HG03025 (cell line): ENCODE measurements around the gene TMED1.
"Not testable (repeated sequence)": the region's sequence is repeated elsewhere in the genome, so short reads cannot be mapped to it uniquely, and the experiment has no call there.

Experiments used
- ATAC-seq: cut with Tn5 transposase; IDR thresholded peaks from one replicate; pipeline ENCODE4 v1.9.1; 2021; ENCODE audit warnings: mild to moderate bottlenecking, moderate library complexity; ENCODE audit not compliant: unreplicated experiment, low FRiP score

Gene TMED1

DNA sequence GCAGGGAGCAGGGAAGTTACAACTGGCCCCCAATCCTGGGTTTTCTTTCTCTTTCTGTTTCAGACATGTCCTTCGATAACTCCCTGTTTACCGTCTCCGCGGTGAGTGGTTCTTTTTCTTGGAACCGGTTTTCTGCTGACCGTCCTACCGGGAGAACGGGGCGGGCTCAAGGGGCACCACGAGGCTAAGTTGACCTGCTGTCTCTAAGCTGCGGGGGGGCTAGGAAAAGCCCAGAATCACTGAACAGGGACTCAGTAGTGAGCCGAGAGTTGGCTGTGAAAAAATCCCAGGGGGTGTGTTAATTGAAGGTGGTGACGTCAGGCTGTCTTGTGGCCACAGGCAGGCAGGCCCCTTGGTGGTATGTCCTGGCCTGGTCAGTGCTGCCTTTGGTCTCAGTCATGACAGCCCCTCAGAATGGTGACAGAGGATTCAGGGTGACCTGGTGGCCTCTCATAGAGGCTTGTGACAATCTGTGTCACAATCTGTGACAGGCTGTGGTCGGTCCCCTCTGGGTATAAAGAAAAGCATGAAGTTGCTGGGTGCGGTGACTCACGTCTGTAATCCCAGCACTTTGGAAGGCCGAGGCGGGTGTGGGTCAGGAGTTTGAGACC lies 27.2 kb upstream of the TMED1 start:
- no peak for ATAC-seq

DNA sequence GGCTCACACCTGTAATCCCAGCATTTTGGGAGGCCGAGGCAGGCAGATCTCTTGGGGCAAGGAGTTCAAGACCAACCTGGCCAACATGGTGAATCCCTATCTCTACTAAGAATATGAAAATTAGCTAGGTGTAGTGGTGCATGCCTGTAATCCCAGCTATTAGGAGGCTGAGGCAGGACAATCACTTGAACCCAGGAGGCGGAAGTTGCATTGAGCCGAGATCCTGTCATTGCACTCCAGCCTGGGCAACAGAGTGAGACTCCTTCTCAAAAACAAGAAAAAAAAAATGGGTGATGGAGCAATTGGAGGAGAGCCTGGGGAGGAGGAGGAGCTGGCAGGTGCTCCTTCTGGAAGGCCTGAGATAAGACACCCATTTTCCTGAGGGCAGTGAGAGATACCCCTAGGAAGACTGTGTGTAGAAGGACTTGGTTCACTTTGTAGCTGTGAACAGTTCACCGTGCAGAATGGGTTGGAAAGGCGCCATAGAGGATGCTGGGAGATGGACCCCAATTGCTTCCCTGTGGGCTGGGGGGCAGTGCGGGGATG lies 26.6 kb upstream of the TMED1 start:
- no peak for ATAC-seq

DNA sequence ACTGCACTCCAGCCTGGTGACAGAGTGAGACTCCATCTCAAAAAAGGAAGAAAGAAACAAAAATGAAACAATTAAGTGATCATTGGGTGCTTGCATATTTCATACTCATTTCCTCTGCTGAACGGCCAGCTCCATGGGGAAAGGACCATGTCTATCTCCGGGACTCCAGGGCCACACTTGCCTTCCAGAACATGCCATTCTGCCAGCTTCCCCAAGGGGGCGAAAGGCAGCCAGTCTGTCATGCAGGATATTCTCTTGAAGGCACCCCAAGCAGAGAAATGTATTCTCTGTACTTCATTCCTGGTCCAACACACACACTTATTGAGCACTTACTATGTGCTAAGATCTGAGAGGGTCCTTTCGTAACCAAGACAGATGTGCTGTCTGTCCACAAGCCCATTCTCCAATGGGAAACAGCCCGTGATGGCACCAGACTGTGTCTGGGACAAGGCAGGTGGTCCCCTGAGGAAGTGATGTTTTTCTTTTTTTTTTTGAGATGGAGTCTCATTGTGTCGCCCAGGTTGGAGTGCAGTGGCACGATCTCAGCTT lies 25.2 kb upstream of the TMED1 start:
- no peak for ATAC-seq

DNA sequence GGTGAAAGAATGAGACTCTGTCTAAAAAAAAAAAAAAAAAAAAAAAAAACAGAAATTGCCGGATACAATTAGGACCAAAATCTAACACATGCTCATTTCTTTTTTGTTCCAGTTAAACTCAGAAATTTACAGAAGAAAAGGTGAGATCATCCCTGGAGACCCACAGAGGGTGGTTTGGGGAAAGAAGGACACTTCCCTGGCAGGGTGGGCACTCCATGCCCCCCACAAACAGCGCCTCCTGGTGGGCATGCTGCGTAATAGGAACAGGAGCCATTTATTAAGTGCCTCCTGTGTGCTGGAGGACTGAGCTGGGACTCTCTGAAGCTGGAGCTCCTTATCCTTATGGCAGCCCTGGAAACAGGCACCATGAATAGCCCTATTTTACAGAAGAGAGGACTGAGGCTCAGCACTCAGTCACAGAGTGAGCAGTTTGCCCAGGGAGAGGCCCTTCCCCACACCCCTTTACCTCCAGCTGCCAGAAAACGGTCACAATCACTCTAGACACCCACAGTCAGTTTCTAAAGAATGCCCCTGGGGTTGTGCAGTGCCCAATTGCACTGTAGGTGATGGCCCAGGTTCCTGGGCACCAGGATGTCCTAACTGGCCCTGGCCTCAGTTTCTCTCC lies 22.3 kb upstream of the TMED1 start:
- no peak for ATAC-seq

DNA sequence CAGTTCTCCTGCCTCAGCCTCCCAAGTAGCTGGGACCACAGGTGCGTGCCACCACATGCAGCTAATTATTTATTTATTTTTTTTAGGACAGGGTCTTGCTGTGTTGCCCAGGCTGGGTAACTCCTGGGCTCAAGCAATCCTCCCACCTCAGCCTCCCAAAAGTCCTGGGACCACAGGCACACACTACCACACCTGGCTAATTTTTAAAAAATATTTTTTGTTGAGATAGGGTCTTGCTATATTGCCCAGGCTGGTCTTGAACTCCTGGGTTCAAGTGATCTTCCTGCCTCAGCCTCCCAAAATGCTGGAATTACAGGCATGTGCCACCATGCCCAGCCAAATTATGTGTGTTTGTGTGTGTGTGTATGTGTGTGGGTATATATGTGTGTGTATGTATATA lies 20.9 kb upstream of the TMED1 start:
- ATAC-seq = not testable (repeated sequence)

DNA sequence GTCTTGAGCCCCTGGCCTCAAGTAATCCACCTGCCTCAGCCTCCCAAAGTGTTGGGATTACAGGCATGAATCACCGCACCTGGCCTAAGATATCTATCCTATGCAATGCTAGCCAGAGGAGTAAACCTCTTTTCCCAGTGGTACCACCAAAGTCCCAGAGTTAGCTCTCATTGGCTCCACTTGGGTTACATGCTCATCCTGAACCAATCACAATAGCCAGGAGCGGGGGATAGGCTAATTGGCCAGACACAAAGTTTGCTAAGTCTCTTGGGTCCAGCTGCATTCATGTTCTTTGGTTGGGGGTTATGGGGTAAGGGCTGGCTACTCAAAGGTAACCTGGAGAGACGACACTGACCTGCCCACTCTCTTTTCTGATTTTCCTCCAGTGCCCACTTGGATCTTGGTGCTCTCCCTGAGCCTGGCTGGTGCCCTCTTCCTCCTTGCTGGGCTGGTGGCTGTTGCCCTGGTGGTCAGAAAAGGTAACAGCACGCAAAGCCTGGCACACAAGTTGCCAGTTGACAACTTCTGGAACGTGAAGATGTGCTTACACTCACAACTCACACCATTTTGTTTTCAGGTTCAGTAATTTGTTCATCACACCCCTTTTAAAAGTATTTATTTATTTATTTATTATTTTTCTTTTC lies 20.0 kb upstream of the TMED1 start:
- ATAC-seq = no peak

DNA sequence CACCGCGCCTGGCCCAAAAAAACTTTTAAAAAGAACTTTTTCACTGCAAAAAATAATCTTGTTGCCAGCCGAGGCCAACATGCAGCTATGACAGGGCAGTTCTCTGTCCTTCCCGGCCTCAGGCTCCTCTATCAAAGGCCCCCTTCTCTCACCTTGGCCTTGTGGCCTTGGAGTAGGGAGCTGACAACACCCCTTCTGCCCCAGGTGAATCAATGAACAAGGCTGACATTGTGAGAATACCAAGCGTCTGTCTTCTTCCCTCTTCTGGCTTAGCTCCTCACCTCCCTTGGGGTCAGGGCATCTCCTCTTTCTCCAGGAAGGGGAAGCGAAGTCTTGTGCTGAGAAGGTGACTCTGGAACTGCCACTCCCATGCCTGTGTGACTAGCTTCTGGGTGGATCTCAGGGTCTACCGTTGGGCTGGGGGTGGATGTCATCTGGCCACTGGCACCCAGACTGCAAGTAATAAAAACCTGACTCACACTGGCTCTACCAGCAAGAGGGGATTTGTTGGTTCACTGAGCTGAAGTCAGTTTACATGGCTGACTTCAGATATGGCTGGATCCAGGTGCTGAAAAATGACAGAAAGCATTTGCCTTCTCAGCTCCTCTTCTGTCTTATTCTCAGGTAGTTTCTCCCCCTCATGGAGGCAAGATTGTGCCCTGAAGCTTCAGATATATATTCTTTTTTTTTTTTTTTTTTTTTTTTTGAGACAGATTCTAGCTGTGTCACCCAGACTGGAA lies 18.5 kb upstream of the TMED1 start:
- no peak for ATAC-seq

DNA sequence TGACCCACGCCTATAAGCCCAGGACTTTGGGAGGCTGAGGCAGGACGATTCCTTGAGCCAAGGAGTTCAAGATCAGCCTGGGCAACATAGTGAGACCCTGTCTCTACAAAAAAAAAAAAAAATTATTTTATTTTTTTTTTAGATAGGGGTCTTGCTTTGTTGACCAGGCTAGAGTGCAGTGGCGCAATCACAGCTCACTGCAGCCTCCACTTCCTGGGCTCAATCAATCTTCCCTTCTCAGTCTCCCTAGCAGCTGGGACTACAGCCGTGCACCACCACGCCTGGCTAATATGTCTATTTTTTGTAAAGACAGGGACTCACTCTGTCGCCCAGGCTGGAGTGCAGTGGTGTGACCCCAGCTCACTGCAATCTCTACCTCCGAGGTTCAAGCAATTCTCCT lies 16.9 kb upstream of the TMED1 start:
- ATAC-seq = no peak

DNA sequence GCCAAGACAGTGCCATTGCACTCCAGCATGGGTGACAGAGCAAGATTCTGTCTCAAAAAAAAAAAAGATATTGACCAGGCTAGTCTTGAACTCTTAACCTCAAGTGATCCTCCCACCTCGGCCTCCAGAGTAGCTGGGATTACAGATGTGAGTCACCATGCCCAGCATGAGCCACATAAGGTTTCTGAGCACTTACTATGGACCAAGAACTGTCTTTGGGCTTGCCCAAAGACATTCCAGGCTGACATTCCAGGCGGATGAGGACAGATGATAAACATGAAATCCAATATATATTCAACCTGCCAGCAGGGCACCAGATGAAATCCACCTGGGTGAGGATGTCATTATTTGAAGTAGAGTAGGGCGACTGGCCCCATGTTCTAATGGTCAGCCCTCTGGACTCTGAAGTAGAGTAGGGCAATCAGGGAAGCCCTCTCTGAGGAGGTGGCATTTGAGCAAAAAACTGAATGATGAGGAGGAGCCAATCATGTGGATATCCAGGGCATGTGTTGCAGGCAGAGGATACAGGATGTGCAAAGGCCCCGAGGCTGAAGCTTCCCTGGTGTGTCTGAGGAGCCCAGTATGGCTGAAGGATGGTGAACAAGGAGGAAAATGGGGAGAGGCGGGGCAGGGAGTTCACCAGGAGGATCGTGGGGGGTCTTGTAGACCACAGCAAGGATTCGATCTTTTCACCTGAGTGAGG lies 16.2 kb upstream of the TMED1 start:
- no peak for ATAC-seq

DNA sequence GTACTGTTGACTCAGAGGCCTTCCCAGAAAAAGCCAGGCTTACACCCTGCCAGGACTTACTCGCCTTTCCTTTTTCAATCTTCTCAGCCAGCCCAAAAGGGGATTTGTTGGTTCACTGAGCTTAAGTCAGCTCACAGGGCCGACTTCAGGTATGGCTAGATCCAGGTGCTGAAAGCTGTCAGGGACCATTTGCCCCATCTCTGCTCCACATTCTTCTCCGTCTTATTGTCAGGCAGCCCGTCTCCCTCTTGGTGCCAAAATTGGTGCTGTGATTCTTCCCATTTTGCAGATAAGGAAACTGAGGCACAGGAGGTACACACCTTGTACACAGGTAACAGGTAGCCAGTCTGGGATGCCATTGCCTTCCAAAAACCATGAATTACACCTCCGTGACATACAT lies 14.6 kb upstream of the TMED1 start:
- ATAC-seq = no peak

DNA sequence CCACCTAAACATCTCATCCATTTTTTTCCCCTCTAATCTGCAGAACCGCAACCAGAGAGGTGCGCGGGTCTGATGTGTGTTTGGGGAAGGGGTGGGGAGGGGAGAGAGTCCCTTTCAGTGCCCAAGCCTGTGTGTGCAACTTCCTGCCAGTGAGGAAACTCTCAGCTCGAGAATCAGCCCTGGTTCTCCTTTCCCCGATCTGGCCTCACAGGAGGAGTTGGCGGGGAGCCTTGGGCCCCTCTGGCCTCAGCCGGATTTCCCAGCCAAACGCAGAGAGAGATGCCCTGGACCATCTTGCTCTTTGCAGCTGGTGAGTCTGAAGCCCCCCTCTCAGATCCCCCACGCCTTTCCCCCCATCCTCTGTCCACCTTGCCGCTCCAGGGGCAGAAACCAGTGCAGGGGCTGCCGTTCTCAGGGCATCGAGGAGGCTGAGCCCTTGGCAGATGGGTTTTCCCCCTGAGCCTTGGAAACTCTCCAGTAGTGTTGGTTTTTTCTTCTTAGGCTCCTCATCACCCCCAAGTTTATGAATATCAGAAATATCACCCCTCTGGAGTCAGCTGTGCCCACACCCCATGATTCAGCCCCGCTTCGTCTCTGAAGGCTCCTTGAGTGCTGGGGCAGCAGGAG lies 12.3 kb upstream of the TMED1 start, which contains the start of gene C19orf38:
Gene C19orf38, plus strand, starts transcription at position 186 of the 627 bp plus-strand sequence. Its CDS starts 94 bp downstream, at position 280.
- no peak for ATAC-seq

DNA sequence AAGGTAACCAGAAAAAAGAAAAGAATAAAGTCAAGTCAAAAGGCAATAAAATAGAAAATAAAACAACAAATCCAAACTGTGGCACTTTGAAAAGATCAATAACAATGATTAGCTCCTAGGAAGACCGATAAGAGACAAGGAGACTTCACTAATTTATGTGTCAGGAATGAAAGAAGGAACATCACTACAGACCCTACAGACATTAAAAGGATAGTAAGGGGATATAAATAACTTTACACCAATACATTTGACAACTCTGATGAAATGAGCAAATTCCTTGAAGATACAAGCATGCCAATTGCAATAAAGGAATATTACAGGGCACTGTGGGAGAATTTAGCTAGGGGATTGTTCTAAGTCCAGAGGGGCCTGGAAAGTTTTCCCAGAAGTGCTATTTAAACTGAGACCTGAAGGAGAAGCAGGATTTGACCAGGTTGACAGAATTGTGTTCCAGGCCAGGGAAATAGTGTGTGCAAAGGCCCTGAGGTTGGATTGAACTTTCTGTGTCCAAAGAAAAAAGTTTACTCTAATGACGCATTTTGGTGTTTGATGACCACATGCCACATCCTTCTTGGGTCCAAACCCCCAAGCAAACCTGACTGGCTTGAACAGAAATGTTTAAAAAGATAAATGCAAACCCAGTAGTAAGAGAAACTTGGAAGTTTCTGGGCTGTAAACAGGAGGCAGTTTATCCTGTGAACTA lies 10.6 kb upstream of the TMED1 start:
- no peak for ATAC-seq

DNA sequence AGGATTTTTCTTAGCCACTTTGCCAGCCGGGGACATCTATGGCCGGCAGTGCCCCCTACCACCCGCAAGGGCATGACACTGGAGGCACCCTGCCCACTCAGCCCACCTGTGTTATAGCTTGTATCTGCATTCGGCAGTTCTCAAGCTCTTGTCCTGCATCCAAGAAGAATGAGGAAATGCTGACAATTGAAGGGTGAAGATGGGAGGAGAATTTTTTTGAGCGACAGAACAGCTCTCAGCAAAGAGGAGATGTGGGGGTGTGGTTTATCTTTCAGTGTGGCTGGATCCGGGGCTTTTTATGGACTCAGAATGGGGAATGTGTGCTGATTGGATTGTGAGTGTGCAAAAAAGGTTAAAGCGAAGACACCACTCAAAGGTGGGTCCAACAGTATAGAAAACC lies 6.8 kb upstream of the TMED1 start:
- ATAC-seq = no peak

DNA sequence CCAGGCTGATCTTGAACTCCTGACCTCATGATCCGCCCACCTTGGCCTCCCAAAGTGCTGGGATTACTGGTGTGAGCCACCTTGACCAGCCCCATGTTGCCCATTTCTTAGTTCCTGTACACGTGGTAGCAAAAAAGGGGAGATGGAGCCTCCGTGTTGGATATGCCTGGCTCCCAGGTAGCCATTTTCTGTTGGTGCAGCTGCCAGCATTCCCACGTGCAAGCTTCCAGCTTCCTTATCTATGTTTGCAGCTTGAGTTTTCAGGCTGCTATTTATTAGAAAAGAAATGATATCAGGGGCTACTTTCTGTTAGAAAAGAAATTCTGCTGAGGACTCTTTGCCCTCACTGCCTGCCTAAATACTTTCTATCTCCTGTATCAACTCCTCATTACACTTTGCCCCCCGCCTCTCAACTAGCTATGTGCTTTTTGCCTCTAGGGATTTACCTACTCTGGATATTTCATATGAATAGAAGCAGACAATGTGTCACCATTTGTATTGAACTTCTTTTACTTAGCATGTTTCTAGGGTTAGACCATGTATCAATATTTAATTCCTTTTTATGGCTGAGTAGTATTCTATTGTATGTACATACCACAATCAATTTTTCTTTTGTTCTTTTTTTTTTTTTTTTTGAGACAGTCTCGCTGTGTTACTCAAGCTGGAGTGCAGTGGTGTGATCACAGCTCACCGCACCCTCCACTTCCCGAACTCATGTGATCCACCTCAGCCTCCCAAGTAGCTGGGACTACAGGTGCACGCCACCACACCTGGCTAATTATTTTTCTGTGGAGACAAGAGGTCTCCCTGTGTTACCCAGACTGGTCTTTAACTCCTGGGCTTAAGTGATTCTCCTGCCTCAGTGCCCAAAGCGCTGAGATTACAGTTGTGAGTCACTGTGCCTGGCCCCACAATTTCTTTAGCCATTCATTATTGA lies 3.4 kb upstream of the TMED1 start:
- no peak for ATAC-seq

DNA sequence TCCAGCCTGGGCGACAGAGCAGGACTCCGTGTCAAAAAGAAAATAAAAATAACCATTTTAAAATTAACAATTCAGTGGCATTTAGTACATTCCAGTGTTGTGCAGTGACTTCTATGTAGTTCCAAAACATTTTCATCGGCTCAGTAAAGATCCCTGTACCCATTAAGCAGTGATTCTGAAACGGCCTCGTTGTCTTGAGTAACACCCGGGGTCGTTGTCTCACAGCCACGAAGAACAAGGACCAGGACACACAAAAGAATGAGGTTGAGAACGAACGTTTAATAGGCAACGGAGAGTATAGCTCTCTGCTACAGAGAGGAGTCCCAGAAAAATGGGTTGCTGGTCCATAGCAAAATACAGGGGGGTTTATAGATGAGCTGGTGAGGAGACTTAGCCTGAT lies 2.4 kb upstream of the TMED1 start:
- no peak for ATAC-seq

DNA sequence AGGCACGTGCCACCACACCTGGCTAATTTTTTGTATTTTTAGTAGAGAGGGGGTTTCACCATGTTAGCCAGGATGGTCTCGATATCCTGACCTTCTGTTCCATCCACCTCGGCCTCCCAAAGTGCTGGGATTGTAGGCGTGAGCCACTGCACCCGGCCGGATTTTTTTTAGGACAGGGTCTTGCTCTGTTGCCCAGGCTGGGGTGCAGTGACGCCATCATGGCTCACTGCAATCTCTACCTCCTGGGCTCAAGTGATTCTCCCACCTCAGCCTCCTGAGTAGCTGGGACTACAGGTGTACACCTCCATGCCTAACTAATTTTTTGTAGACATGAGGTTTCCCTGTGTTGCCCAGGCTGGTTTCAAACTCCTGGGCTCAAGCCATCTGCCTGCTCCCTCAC lies 1.6 kb upstream of the TMED1 start:
- not testable (repeated sequence) for ATAC-seq

DNA sequence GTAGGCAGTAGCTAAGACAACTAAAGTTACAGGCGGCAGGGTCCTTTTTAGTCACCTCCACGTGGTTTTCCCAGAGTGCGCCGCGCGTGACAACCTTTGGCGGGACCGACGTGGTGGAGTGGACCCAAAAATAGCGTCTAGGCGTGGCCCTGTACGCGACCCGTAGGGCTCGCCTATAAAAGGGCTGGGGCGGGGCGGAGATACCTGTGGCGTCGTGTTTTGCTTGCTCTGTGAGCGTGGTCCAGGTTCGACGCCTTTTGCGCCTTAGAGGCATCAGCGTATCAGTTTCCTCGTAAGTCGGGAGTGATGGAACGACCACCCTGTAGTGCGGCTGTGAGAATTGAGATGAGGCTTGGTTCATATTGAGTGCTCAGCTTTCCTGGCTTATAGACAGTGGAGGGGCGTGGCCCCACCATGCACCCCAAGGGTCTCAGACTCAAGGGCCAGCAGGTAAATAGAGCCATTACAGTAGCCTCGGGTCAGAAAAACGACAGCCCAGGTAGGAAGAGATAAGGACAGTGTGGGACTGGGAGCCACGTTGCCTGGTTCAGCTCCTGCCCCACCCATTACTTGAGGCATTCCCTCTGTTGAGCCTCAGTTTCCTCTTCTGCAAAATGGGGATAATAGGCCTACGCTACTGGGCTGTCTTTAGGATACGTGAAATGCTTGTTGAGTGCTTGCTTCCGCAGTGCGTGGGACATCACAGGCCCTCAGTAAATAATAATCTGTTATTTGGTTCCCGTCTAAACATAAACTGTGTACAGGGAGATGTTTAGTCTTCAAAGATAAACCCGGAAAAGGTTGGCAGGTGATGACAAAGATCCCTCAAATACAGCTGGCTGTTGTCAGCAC lies 693 bp upstream of the TMED1 start:
- ATAC-seq = no peak
